GM21526 (cell line): ENCODE data around the gene SOWAHC.
"Not testable (repeated sequence)": the region's sequence is repeated elsewhere in the genome, so short reads cannot be mapped to it uniquely, and the experiment has no call there.

Source experiments
- ATAC-seq: cut with Tn5 transposase; IDR thresholded peaks from one replicate; pipeline ENCODE4 v1.9.1; 2021; ENCODE audit warnings: moderate library complexity; ENCODE audit not compliant: unreplicated experiment, low FRiP score

Gene SOWAHC

GRCh38 chr2:109614715-109615636 lies 812 bp downstream of the SOWAHC start:
- no peak for ATAC-seq

GRCh38 chr2:109615637-109616144 lies 1.5 kb downstream of the SOWAHC start:
- no peak for ATAC-seq

DNA sequence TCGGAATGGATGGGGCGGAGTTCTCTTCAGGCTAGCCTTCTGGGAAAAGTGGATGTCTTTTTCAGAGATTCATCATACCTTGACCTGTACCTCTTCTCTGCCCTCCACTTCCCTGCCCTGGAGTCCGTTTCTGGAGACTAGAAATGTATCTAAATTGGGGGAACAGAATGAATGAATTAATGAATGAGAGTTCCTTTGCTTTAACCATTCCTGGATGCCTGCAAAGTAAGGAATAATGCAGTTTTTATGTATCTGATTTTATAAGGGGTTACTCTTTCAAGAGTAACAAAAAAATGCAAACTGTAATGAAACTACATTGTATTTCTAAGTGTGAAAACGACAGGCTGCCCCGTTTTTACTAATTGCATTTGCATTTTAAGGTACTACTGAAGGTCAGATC lies 2.0 kb downstream of the SOWAHC start:
- no peak for ATAC-seq

DNA sequence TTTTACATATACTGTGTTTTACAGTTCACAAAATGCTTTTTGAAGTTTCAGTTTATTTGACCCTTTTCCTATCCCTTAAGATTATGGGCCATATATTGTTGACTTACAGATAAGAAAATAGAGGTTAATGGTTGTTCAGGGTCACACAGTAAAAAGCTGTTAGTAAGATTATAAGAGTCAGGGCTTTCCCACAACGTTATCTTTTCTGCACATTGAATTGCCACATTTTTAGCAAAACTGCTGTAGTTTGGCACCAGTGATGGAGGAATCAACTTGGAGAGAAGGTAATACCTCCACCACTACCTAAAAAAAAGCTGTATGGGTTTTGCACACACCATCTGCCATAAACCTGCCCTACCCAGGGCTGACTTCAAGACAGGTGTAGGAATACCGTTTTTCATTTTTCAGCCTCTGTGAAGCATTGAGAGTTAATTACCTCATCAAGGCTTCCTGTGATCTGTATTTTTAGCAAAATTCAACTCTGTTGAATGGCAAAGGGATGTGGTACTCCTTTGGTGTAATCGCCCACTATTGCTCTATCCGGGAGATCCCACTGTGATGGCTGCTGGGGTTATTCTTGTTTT lies 5.0 kb downstream of the SOWAHC start:
- ATAC-seq: no peak

DNA sequence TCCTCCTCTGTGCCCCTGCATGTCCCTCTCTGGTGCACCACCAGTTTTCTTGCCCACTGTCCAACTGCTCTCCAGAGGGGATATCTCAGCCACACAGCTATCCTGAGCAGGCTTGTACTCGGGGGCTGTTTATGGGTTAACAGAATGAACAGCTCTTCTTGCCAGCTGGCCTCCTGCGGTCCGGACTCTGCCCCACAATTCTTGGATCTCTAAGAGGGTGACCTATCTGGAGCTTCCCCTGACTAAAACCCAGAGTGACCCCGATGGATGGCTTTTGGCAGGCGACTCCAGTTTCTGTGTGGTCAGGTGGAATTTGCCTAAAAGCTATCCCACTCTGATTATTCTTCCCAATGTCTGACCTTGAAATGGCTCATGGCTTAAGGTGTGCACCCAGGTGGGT lies 9.1 kb downstream of the SOWAHC start:
- no peak for ATAC-seq

GRCh38 chr2:109623923-109624322 lies 9.8 kb downstream of the SOWAHC start:
- ATAC-seq: no peak

- ATAC-seq: no peak
These were observed 10.2 kb downstream of the SOWAHC start for GRCh38 chr2:109624339-109624738.

DNA sequence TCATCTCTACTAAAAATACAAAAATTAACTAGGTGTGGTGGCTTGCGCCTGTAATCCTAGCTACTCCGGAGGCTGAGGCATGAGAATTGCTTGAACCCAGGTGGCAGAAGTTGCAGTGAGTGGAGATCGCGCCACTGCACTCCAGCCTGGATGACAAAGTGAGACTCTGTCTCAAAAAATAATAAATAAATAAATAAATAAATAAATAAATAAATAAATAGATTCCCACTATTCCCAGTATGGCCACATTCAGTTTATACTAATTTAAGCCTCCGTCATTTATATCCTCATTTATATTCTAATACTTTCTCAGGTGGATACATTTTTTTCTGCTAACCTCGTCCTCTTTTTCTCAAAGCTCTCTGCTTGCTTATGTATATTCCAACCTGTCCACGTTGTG lies 14.2 kb downstream of the SOWAHC start:
- ATAC-seq: not testable (repeated sequence)

DNA sequence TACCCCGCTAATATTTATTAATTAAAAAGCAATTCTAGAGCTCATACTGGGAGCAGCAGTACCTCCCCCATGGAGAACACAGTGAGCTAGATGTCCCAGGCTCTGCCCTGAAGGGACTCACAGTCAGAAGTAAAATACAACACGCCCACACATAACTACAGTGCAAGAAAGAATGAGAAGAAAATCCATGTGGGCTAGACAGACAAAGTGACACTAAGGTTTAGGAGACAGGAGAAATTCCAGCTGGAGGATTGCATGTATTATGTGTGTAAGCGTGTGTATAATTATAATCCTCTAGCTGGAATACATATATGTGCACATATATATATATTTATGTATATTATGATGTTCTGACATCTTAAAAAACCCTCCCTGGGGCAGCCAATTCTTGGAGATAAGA lies 15.7 kb downstream of the SOWAHC start:
- ATAC-seq: no peak

- no peak for ATAC-seq
These were observed 16.6 kb downstream of the SOWAHC start for GRCh38 chr2:109630441-109631430.

DNA sequence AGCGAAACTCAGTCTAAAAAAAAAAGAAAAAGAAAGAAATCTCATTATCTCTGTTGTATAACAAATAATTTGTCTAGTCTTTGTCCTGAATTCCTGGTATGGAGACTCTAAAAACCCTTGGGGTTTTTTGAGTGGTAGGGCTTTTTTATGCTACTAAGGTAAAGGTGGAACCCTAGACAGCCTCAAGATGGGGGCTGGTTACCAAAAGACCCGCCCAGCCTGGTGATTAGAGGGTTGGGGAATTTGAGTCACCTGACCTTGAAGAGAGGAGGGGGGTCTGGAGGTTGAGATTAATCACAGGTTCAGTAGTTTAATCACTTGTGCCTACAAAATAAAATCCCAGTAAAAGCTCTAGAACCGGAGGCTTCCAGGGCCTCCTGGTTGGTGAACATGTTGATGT lies 17.6 kb downstream of the SOWAHC start:
- no peak for ATAC-seq

DNA sequence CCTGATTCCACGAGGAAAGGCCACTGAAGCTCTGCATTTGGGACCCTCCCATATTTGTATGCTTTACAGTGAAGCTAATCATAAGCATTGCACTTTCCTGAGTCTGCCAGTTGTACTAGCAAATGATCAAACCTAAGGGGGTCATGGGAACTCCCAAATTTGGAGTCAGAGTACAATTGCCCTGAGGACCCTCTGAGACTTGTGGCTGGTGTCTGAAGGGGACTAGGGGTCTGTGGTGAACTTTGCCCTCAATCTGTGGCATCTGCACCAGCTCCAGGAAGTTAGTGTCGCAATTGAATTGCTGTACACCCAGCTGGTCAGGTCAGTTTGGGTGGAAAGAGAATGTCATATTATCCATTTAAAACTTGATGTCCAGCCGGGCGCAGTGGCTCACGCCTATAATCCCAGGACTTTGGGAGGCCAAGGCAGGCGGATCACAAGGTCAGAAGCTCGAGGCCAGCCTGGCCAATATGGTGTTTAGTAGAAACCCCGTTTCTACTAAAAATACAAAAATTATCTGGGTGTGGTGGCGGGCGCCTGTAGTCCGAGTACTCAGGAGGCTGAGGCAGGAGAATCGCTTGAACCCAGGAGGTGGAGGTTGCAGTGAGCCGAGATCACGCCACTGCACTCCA lies 18.1 kb downstream of the SOWAHC start:
- ATAC-seq: no peak

DNA sequence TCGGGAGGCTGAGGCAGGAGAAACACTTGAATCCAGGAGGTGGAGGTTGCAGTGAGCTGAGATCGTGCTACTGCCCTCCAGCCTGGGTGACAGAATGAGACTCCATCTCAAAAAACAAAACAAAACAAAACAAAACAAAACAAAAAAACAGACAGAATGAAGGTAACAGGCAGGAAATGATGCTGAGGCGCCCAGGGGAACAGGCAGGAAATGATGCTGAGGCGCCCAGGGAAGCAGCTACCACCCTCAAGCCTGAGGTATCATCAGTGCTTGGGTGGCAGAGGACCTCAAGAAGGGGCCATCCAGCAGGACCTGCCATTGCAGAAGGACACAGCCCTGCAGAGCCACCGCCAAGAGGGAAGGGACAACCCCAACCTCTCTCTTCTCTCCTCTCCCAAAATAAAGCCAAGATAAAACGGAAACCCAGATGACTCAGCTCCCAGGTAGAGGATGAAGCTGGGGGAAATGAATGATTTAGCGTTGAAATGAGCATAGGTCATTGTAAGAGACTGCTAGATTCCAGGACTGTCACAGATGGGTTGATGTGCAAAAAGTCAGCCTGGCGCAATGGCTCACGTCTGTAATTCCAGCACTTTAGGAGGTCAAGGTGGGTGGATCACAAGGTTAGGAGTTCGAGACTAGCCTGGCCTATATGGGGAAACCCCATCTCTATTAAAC lies 19.3 kb downstream of the SOWAHC start:
- ATAC-seq: no peak

DNA sequence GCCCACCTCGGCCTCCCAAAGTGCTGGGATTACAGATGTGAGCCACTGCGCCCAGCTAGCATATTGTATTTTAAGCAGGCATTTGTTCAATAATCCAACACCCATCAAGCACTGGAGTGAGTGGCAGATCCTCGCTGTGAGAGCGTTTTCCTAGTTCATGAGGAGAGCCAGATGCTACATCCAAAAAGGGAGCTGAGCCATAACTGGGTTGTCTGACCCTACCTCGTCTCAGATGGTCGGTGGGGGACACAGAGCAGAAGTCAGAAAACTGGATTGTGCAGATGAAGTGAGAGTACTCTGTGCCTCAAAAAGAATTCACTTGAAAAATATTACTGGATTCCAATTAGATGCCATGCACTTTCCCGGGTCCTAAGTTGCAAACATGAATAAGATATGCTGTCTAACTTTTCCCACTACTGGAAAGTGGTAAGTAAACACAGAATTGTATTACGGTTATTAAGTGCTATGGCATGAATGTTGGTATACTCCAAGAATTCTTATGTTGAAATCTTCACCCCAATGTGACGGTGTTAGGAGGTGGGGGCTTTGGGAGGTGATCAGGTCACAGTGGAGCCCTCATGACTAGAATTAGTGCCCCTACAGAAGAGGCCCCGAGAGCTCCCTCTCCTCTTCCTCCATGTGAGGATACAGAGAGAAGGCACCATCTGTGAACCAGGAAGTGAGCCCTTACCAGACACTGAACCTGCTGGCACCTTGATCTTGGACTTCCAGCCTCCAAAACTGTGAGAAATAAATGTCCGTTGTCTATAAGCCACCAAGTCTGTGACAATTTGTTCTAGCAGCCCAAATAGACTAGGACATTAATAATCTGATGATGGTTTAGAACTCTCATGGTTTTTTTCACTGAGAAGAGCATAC lies 21.5 kb downstream of the SOWAHC start:
- ATAC-seq: no peak

GRCh38 chr2:109636317-109636716 lies 22.2 kb downstream of the SOWAHC start:
- ATAC-seq: no peak

GRCh38 chr2:109637749-109638570 lies 23.8 kb downstream of the SOWAHC start:
- ATAC-seq: peak; percentile 82

GRCh38 chr2:109638795-109639194 lies 24.6 kb downstream of the SOWAHC start:
- no peak for ATAC-seq

- not testable (repeated sequence) for ATAC-seq
These were observed 25.8 kb downstream of the SOWAHC start for GRCh38 chr2:109640000-109640399.
